SU-DHL-6 (cell line): ENCODE results near the gene EGLN2.
"Not testable (repeated sequence)": the region's sequence is repeated elsewhere in the genome, so short reads cannot be mapped to it uniquely, and the experiment has no call there.

Experiments
- CTCF ChIP-seq: fragments of 200-600 bp; sonication (generic); IDR thresholded peaks from one replicate; pipeline ENCODE4 v1.5.1; 2017; ENCODE audit warnings: antibody characterized with exemption, mild to moderate bottlenecking, low read length, moderate library complexity; ENCODE audit not compliant: insufficient read depth, poor library complexity, severe bottlenecking
- EZH2phosphoT487 ChIP-seq: fragments of 200-600 bp; sonication (generic), shearing (Covaris generic); conservative IDR thresholded peaks from 2 replicates; pipeline ENCODE4 v1.6.1; 2018; ENCODE audit warnings: mild to moderate bottlenecking, antibody characterized with exemption, low read length, moderate library complexity, mixed read lengths

DNA sequence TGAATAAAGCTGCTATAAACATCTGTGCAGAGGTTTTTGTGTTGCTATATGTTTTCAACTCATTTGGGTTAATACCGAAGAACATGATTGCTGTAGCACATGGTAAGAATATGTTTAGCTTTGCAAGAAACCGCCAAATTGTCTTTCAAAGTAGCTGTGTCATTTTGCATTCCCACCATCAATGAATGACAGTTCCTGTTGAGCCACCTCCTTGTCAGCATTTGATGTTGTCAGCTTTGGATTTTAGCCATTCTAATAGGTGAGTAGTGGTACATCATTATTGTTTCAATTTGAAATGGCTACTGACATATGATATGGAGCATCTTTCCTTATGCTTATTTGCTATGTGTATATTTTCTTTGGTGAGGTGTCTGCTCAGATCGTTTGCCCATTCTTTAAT lies 43.0 kb downstream of the EGLN2 start:
- not testable (repeated sequence) for TF ChIP-seq CTCF, EZH2phosphoT487
